ENCODE results near the gene CREBBP.
"Not testable (repeated sequence)": the region's sequence is repeated elsewhere in the genome, so short reads cannot be mapped to it uniquely, and the experiment has no call there.

The CREBBP gene

DNA sequence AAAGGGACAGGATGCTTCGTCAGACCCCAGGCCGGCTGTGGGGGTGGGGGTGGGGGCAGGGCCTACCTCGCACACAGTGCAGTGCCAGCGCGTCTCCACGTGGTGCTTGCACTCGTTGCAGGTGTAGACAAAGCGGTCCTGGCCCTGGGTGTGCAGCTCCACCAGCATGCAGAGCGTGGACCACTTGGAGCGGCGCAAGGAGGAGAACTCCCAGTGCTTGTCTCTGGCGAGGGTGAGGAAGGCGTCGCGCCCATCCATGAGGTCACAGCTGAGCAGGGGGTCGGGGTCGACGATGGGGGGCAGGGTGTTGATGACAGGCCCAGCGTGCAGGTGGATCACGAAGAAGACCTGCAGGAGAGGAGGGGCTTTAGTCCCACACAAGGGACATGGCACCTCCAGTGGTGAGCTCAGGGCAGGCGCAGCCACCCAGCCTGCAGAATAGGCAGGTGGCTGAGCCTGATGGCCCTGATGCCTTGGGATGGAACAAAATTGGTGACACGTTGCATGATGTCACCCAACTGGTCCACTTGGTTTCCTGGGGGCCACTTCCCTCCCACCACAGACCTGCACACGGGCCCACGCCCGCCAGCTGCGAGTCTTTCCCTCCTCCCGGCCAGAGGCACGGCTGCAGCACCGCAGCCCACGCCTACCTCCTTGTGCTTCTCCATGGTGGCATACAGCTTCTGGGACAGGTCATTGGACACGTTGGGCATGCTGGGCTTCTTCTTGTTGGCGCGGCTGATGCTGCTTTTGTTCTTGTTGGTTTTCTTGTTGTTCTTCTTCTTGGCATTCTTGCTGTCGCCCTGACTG lies 149.2 kb downstream of the CREBBP start:
- DNase-seq: no peak

DNA sequence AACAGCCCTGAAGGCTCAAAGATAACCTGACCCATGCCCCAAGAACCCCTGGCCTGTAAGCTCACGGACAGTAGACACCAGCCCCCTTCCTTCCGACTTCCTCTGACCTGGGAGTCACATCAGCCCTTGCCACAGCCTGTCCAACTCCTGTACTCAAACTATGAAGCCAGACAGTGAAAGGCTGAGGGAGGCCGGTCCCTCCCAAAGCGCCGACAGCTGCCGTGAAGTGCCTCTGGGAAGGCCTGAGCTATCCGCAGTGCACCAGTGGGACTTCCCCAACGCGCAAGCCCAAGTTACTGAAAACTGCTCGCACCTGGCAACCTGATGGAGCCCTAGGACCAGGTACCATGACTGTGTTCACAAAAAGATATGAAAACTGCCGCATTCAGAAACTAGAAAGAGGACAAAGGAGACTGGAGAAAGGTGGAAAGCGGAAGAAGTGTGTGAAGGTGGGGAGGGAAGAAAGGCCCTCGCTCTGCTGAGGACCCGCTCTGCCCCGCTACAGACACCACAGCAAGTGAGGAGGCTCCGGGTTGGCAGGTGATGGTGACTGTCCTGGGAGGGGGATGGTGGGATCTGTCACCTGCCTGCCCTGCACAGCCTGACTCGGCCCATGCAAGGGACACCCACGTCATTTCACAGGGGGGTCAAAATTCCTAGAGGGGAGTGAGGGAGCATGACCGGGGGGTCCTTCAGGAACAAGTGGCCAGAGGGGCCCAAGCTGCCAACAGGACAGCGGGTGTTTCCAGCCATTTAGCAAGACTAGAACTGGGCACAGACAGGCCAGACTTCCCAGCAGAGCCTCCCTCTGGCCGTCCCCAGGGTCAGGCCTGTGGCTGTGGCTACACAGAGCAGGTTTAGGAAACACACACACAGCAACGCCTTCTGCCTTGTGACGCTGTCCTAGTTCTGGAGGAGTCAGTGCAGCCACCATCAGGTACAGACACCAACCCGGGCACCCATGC lies 150.1 kb downstream of the CREBBP start:
- no peak for DNase-seq

DNA sequence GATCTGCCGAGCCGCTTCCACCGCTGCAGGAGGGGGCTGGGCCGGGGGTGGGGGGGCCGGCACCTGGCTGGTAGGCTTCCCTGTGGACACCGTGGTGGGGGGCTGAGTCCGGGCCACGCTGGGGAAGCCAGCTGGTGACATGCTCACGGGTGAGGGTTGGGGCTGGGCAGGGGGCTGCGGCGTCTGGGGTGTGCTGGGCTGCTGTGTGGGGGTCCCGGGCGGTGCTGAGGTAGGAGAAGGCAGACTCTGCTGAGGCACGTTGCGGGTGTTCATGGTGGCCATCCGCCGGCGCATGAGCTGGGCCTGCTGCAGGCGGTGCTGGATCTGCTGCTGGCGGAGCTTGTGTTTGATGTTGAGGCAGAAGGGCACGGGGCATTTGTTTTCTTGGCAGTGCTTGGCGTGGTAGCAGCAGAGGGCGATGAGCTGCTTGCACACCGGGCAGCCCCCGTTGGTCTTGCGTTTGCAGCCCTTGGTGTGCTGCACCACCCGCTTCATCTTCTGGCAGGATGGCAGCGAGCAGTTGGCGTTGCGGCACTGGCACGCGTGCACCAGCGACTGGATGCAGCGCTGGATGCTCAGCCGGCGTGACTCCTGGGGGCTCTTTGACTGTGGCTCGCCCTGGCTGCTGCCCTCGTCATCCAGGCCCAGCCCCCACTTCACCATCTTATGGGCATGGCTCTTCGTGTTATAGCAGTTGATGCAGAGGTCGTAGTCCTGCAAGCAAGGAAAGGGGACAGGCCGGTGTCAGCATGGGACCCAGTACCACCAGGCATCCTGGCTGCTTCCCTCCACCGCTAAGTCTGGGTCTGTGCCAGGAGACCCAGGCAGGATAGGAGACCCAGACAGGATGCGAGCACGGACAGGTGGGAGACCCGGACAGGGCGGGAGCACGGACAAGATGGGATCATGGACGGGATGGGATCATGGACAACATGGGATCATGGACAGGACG lies 151.1 kb downstream of the CREBBP start:
- DNase-seq: no peak

DNA sequence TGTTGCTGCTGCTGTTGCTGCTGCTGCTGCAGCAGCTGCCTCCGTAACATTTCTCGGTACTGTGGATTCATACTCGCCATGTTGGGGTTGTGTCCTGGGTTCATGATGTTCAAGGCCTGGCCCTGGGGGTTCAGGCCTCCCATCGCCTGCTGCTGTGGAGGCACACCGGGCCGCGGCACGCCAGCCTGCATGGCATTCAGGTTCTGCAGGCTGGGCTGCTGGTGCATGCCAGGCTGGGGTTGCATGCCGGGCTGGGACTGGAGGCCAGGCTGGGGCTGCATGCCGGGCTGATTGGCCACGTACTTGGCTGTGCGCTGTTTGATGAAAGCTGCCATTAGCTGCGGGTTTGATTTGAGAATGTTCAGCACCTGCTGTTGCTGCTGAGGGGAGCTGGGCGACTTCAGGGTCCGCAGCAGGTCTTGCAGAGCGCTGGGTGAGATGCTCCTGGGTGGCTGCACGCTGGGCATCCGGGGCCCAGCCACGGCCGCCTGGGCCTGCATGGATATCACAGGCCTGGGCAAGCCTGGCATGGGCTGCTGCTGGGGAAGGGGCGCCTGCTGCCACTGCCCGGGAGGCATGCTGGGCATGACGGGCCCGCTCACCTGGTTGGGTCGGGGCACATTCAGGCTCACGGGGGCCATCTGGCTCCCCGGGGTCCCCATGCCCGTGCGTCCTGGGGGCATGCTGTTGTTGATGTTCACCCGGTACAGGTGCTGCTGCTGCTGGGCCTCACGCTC lies 151.9 kb downstream of the CREBBP start:
- DNase-seq: no peak

DNA sequence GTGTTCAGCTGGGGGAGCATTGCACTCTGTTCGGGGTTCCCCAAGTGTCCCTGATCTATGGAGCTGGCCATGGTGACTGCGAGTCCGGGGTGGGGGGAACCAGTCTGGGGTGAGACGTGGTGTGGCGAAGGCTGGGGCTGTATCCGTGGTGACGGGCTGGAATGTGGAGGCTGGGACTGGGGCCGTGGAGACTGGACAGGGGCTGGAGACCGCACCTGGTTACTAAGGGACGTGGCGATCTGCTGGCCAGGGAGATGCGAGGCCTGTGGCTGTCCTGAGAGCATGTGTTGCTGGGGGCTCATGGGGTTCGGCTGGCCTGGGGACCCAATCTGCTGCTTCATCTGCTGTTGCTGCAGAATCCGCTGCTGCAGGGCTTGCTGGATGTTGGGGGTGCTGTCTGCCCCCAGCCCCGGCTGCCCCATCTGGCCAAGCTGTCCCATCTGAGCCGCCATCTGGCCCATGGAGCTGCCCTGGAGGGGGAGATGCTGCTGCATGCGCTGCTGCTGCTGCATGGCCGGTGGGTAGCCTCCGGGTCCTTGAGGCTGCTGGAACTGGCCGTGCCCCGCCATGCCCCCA lies 152.6 kb downstream of the CREBBP start:
- no peak for DNase-seq

DNA sequence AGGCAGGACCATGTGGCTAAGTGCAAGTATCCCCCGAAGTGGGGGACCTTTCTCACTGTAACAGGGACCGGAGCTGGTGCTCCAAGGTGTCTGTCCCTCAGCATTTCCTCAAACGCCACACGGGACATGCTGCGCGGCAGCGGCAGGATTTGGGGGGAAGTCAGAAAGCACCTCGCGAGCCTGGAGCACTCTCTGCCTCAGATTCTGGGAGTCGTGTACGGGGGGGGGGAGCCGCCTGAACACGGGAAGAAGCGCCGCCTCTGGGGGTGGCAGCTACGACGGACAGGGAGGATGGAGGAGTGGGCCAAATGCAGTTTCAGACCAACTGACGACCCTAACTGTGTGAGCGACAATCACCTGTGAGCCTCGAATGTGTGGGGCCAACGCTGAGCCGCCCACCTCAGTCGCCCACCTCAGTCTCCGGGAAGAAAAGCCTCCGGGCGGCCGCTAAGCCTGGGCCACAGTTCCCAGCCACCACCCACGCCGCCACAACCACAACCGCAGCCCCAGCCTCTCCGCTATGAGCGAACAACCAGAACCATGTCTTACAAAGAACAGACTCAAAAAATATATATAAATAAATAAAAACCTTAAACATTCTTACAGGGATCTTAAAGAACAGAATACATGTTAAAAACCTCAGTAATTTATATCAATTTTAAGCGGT lies 154.4 kb downstream of the CREBBP start:
- no peak for DNase-seq

DNA sequence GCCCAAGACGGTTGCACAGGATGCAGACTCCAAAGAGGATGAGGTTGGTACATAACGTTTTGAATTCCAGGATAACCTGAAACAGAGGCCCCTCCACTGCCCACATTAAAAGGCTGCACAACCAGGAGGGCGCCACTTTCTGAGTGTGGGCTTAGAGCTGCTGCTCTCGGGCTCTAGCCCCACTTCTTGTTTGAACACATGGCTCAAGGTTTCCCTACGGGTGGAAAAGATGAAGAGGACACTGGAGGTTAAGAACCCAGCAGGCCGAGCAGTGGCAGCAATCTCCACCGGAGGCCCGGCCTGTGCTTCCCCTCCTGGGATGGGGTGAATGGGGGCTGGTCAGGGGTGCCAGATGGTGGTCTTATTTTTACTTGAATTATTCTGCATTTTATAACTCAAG lies 155.2 kb downstream of the CREBBP start:
- no peak for DNase-seq

DNA sequence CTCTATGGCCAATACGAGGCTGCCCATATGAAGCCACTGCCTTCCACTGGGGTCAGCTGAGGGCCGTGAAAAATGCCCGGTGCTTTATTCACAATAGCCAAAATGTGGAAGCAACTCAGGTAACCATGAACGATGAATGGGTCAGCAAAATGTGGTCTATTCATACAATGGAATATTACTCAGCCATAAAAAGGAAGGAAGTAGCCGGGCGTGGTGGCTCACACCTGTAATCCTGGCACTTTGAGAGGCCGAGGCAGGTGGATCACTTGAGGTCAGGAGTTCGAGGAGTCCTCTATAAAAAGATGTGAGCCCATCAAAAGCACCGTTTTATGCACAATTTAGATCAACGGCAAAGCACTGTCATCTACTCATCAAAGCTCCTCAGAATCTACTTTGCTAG lies 158.0 kb downstream of the CREBBP start:
- DNase-seq: no peak

DNA sequence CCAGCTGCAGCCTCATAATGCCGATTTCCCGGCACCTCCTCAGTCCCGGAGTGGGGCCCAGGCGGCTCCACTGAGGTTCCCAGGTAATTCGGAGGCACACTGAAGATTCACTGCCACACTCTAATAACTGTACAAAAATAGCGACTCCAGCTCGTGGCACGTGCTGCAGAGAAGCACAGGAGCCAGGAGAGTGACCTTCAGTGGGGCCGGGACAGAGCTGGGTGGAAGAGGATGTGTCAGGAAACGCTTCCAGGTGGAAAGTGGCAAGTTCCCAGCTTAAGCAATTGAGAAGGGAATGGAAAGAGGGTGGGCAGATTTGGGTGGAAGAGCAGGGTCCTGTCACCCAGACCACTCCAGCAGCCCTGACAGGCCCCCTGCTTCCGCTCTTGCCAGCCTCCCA lies 160.1 kb downstream of the CREBBP start:
- DNase-seq: no peak

DNA sequence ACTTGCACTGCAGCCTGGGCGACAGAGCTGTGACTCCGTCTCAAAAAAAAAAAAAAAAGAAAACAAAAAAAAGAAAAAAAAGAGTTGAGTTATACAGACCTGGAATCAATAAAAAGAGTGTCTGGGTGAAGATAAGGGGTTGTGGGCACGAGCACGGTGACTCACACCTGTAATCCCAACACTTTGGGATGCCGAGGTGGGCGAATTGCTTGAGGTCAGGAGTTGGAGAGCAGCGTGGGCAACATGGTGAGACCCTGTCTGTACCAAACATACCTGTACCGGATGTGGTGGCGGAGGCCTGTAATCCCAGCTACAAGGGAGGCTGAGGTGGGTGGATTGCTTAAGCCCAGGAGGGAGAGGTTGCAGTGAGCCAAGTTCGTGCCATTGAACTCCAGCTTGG lies 161.9 kb downstream of the CREBBP start:
- no peak for DNase-seq

DNA sequence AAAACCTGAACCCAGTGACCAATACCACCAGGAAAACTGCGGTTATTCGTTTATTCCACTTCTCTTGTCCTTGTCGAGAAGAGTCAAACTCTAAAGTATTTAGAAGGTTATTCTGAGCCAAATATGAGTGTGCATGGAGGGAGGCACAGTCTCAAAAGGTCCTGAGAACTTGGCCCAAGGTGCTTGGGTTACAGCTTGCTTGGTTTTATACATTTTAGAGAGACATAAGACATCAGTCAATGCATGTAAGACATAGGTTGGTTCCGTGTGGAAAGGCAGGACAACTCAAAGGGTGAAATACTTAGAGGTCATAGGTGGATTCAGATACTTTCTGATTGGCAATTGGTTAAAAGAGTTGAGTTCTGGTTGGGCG lies 162.5 kb downstream of the CREBBP start:
- no peak for DNase-seq

DNA sequence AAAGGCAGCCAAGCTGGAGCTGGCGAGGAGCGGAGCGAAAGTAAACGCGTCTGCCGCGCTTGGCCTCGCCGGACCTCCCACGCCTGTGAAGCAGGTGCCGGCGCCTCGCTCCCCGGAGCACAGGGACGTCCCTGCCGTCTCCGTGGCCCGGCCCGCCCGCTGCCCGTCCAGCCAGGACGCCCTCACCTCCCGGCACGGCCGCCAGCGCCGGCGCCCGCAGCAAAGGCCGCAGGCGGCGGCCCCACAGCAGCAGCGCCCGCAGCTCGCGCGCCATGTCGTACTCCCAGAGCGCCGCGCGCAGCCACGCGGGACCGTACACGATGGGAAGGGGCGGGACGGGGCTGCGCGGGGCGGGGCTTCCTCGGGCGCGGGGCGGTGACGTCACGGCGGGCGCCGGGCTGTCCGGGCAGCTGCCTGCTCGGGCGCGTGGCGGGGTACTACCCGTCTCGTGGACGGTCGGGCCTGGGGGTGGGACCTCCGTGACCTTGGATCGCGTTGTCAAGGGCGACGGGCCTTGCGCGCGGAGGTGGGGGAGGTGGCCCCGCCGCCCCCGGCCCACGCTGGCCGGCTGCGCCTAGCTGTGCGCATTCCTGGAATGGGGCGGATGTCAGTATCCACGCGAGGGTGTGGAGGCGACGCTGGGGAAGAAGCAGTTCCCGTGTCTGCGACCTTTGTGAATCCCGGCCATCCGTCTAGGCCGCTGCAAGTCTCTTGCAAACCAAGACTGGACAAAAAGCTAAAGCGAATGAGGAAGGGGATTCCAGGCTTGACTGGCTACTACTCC lies 163.1 kb downstream of the CREBBP start, which contains the start of gene TRAP1:
TSS of gene TRAP1 (minus strand) at position 290 of the 784 bp plus-strand sequence. CDS start at position 274, 16 bp downstream.
- DNase-seq: peak; percentile 77

DNA sequence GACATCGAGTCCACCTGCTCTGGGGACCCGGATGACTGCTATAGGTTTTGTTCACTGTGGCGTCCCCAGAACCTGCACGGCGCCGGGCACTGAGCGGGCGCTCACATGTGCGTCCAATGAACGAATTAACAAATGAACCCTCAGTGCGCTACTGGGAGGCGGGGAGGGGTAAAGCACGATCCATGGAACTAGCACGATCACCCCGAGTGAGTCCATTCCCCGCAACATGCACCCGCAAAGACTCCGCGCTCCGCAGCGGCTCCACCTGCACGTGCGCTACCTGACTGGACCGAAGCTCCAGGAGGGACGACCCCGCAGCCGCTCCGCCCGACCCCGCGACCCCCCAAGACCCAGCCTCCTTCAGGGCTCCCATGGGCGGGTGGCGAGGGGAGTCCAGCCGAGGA lies 163.7 kb downstream of the CREBBP start:
- no peak for DNase-seq

DNA sequence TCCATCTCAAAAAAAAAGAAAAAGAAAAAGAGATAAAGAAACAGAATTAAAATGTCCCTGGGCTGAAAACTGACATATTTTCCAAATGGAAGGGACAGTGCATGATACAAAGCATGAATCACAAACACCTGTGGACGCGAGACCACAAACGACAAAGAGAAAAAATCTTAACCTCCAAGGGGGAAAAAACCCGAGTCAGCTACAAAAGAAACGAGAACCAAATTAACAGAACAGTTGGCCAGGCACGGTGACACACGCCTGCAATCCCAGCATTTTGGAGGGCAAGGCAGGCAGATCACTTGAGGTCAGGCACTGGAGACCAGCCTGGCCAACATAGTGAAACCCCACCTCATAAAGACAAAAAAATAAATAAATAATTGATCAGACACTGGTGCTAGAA lies 165.1 kb downstream of the CREBBP start:
- DNase-seq: no peak

DNA sequence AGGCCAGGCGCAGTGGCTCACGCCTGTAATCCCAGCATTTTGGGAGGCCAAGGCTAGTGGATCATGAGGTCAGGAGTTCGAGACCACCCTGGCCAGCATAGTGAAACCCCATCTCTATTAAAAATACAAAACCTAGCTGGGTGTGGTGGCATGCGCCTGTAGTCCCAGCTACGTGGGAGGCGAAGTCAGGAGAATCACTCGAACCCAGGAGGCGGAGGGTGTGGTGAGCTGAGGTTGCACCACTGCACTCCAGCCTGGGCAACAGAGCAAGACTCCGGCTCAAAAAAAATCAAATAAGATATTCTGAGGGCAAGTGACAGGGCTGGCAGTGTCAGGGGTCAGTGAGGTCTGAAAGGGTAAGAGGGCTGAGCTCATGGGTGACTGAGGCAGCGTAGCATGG lies 166.1 kb downstream of the CREBBP start:
- not testable (repeated sequence) for DNase-seq

DNA sequence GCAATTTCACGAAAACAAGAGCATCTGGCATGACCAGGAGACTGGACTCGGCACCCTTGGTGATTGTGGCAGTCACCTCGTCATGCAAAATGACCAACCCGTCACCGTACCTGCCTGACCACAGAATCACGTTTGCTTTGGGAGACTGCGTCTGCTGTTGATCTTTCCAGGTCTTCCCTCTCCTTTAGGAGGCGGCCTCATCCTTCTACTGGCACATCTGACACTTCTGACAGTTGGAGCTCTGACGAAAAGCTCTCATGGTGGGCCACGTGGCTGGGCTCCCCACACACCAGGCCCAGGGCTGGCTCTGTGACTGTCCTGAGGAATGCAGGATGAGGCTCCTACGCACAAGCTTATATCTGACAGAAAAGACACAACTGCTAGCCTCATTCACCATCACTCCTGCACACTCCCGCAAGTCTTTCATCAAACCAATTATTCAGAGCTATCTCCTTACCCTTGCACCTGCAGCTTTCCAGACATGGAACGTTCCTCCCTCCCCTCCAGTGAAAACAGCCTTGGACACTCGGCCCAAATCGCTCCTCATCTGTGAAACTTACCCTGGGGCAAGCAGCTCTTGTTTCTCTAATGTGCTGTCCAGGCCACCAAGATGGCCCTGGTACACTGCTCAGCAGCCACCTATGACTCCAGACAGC lies 166.8 kb downstream of the CREBBP start:
- DNase-seq: no peak

DNA sequence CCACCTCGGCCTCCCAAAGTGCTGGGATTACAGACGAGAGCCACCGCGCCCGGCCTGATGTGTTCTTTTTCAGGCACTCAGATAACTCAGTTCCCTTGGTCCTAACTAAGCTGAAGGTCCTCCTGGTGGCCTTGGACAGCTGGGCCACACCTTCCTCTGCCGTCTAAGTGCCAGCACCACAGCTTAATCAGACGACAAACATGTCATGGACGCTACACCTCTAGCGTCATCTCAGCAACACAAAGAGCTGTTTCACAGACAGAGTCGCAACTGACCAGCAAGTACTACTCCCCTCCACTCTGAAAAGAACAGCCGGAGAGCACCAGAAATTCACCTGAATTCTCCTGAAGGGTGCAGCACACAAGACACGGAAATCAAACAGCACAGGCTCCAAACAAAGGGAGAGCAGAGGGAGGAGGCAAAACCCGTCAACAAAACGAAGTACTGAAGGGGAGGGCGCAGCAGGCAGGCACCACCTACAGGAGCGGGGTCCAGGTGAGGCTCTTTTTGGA lies 167.6 kb downstream of the CREBBP start:
- no peak for DNase-seq

DNA sequence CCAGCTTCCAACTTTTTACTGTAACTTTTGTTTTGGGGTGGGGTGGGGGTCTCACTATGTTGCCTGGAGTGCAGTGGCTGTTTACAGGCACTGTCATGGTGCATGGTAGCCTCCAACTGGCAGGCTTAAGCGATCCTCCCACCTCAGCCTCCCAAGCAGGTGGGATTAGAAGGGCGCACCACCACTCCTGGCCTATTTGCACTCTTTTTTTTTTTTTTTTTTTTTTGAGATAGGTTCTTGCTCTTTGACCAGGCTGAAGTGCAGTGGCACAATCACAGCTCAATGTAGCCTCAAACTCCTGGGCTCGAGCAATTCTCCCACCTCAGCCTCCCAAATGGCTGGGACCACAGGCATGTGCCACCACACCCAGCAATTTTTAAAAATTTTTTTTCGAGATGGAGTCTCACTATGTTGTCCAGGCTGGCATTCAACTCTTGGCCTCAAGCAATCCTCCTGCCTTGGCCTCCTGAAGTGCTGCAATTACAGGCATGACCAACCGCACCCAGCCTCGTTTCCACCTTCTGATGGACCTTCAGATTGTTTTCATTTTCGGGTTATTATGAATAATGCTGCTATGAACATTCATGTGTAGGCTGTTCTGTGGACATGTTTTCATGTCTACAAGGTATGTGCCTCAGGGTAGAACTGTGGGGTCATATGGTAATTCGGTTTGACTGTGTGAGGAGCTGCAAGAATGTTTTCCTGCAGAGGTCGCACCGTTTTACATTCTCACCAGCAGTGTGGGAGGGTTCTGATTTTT lies 174.1 kb downstream of the CREBBP start:
- no peak for DNase-seq

DNA sequence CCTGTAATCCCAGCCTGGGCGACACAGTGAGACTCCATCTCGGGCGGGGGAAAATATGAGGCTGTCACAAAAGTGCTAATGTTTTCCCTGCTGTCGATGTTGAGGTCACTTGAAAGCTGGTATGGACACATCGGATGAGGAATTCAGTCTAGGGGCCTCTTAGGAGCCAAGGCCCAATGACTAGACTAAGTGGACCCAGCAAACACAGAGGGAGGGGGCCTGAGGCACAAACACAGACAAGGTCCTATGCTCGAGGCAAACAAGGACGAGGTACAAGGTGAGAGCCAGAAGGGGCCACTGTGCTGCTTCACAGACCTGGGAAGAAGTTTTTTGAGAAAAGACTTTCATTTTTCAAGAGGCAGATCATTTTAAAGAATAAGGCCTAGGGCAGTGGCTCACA lies 178.4 kb downstream of the CREBBP start:
- DNase-seq: no peak
